NCI-H226 (cell line): ENCODE results near the gene NR5A2.

Experiments
- DNase-seq: peaks from one replicate; pipeline ENCODE4 v3.0.0-alpha.2; 2015

Gene NR5A2

GRCh38 chr1:200027264-200027823 is at the start of gene NR5A2:
Gene NR5A2 (plus strand): TSS chr1:200027710. CDS start chr1:200027848, 138 bp downstream.
- peak; percentile 18 for DNase-seq

- DNase-seq = no peak
Measured at GRCh38 chr1:199978408-199978940, 49.0 kb upstream of the NR5A2 start.

GRCh38 chr1:199979071-199979470 is 48.4 kb upstream of the NR5A2 start:
- DNase-seq = no peak

GRCh38 chr1:199981584-199981983 is 45.9 kb upstream of the NR5A2 start:
- no peak for DNase-seq

GRCh38 chr1:199982606-199983005 is 44.9 kb upstream of the NR5A2 start:
- DNase-seq = no peak

DNA sequence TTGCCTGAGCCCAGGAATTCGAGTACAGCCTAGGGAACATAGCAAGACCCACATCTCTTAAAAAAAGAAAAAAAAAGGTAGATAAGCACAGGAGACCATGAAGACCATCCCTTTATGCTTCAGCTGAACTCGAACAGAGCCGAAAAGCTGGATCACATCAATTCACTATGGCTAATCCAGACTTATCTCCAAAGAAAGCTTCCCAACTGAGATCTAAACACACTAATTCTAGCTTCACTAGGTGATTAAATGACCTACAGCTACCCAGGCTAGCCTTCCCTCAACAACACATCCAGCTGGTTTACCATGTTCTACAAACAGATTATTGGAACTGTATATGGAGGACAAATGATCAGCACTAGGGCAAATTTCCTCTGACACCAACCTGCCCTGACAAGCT is 44.0 kb upstream of the NR5A2 start:
- DNase-seq = no peak

GRCh38 chr1:199995096-199995685 is 32.3 kb upstream of the NR5A2 start:
- DNase-seq = no peak

DNA sequence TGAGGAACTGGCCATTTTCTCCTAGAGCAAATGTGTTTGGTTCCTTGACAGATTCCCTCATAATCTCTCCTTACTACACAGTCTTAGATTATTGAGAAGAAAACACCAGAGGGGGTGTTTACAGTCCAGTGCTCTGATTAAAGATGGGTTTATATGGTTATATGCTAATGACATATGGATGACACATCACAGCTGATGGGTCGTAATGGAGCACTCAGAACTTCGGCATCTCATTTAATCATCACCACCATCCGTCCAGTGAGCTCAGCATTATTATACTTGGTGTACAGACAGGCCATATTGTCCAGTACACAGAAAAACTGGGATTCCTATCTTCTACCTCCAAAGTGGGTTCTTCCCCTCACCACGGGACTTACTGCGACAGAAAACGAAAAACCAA is 22.3 kb upstream of the NR5A2 start:
- no peak for DNase-seq

DNA sequence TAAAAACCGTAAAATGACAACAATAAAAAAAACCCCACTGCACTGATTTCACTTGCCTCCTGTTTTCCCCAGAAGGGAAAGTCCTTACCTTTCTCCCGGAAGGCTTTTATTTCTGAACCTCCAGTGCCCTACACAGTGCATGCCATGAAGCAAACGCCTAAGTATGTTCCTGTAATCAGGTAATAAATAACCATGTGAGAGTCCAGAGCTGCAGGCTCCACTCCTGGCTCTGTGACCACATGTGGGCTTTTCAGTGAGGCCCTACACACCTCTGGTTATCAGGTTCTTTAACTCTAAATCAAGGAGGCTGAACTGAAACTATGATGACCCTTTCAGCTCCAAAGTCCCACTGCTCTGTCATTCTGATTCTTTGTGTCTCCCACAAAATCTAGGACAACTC is 20.8 kb upstream of the NR5A2 start:
- DNase-seq = no peak

GRCh38 chr1:200015811-200016210 is 11.7 kb upstream of the NR5A2 start:
- no peak for DNase-seq

- DNase-seq = no peak
Measured at GRCh38 chr1:200021577-200022238, 5.8 kb upstream of the NR5A2 start.

DNA sequence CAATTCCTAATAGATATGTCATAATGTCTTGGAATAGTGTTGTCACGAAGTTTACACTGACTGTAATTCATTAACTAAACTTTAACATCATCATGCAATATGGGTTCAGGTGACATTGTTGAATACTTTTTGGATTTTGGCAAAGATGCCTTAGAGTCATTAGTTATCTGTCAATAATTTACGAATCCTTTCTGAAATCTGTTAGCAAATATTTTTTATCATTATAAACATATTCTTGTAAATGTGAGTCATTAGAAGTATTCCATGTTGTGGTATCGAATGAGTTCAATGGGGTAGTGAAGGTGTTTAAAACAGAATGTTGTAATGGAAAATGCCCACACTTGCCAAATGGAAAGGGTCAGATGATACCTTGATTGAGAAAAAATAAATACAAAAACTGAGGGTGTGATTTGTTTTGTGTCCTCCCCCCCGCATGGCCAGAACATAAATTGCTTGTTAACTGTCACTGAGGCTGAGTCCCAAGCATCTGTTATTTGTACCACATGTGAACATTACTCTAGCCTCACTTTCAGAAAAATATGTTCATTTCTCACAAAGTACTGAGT is 5.2 kb upstream of the NR5A2 start:
- no peak for DNase-seq

DNA sequence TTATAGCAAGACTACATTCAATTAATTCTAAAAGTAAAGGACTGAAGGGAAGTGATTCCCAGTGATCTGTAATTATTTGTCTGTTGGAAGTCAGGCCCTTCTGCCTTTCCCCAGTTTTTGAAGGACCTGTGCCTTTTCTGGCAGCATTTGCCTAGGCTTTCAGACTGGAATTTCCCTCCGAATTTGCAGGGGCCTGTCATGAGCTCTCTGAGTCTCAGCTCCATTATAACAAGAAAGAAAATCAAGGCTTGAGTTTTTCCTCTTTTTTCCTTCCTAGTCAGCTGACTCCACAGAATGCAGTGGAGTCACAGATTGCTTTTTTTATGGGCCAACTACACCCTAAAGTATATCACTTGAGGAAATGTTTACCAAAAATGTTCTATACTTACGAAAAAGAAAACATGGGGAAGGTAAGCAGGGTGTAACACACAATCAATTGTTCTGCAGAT is 1.1 kb downstream of the NR5A2 start:
- DNase-seq = no peak

GRCh38 chr1:200029035-200029821 is 1.7 kb downstream of the NR5A2 start:
- no peak for DNase-seq

- DNase-seq = no peak
Measured at GRCh38 chr1:200029822-200030152, 2.3 kb downstream of the NR5A2 start.

DNA sequence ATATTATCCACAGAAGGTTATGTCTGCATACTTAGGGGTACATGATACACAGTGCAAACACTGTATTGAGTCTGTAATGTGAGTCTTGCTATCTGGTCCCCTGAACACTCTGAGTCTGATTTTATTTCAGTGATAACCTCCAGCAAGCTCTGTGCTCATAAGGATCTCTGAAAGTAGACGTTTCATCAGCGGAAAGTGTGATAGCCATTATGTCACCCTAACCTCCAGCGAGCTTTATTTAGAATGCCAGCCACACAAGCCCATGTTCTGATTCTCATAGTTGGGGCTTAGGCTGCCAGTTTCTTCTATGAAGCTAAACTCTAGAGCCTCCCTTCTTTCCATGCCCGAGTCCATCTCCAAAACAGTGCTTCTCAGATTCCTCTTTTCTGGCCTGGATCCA is 3.3 kb downstream of the NR5A2 start:
- DNase-seq = no peak

DNA sequence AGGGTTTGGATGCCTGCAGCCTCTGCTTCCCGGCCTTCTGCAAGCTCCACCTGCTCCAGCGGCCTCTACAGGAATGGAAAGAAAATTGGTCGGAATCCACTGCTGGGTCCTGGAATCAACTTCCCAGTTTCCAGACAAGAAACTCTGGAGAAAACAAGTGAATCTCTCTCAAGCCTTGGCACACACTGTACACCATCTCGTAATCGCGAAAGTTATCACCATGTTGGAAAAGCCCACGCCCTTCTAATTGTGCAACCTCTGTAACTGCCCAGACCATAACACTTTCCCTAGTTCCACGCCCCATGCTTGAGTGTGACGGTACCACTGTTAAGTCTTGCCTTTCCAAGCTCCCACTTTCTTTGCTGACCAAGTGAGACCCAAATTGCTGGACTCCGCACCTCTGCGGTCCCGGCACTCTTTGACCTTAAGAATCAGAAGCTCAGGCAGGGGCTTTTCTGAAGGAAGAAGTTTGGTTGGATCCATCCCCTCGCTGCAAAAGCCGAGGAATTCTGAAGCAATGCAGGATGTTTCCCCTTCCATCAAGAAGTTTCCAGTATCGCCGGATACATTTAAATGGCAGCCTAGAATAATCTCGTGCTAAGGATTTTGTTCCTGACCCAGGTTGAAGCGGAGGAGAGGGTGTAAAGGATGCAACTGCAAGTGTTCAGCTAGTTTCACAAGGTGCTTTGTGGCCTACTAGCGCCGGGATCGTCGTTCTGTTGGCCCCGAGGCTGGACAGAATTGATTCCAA is 6.2 kb downstream of the NR5A2 start:
- DNase-seq = no peak

- no peak for DNase-seq
Measured at GRCh38 chr1:200034262-200034557, 6.7 kb downstream of the NR5A2 start.

- DNase-seq = no peak
Measured at GRCh38 chr1:200034761-200035396, 7.4 kb downstream of the NR5A2 start.

- no peak for DNase-seq
Measured at GRCh38 chr1:200035397-200035955, 8.0 kb downstream of the NR5A2 start.

DNA sequence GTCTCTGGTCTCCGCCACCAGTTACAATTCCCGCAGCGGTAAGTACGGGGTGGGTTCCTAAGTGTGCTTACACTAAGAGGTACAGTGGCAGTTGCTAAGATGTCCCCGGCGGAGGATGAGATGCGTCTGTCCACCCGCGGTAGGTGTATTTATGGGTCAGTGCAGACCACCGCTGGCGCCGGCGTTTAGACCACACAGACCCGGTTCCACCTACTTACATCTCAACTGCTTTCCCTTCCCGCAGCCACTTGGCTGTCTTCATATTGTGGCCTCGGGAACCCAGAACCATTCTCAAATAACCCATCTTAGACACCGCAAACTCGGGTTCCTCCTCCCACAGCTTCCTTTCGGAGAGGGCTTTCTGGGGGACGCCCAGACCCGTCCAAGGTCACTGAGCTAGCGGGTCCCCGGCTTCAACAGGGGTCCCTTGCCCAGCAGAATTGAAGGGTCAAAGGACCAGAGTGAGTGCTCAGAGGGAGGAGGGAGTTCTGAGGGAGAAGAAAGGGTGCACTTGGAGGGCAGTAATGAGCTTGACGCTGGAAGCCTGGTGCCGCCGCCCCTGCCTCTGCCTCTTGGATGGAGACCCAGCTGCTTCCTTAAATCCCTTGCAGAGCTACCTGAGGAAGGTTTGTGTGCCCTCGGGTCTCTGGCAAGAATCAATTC is 8.6 kb downstream of the NR5A2 start:
- DNase-seq = no peak
